ENCODE measurements around the gene SLC22A3.
"Not testable (repeated sequence)": the region's sequence is repeated elsewhere in the genome, so short reads cannot be mapped to it uniquely, and the experiment has no call there.

The SLC22A3 gene

DNA sequence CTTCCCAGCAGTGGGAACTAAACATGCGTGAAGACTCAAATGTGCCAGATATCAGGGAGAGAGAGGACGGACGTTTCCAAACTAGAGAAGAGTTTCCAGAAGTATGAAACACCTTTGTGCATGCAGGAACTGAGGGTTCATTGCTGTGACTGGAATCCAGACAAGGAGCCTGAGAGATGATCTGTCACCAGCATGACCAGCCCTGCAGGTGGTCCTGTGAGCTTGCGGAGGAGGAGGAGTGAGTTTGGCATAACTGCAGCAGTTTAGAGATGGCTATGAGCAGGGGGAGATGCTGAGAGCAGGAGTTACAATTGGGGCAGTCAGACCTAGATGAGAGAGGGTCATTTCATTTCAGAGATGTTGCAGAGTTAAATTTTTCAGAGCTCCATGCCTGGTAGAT, 89.6 kb downstream of the SLC22A3 start:
- ChIA-PET POLR2A (no interaction called here), CTCF (no interaction called here)
- DNase-seq (ENCODE audit: extremely low spot score) = no peak
- TF ChIP-seq CTBP1 (IDR thresholded peaks at IDR 0.05; ENCODE audit: borderline replicate concordance) (no peak), FOXM1 (IDR thresholded peaks at IDR 0.05; ENCODE audit: borderline replicate concordance) (no peak), LEF1 (IDR thresholded peaks at IDR 0.05; ENCODE audit: borderline replicate concordance) (no peak), FOXK2 (IDR thresholded peaks at IDR 0.05) (no peak)

DNA sequence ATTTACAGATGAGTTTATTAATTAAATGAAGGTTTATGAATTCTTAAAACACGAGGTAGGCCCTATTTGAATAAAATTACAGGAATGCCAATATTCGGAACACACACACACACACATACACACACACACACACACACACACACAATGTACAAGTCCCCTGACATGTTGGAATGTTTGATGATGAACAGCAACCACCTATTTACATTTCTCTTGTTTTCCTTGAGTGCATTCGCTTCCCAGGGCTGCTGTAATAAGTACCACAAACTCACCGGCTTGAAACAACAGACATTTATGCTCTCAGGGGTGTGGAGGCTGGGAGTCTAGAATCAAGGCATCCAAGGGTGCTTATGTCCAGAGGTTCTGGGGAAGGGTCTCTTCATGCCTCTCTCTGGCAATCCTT, 90.3 kb downstream of the SLC22A3 start:
- CTCF ChIA-PET = no interaction called here
- no peak for DNase-seq (ENCODE audit: extremely low spot score)
- TF ChIP-seq, protein P1, sequence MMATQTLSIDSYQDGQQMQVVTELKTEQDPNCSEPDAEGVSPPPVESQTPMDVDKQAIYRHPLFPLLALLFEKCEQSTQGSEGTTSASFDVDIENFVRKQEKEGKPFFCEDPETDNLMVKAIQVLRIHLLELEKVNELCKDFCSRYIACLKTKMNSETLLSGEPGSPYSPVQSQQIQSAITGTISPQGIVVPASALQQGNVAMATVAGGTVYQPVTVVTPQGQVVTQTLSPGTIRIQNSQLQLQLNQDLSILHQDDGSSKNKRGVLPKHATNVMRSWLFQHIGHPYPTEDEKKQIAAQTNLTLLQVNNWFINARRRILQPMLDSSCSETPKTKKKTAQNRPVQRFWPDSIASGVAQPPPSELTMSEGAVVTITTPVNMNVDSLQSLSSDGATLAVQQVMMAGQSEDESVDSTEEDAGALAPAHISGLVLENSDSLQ (IDR thresholded peaks at IDR 0.05) = no peak
- no peak for TF ChIP-seq FOXK2 (IDR thresholded peaks at IDR 0.05)
- TF ChIP-seq ZNF384 (IDR thresholded peaks at IDR 0.05) = no peak
- TF ChIP-seq ARNT (IDR thresholded peaks at IDR 0.05) = no peak
- TF ChIP-seq L3MBTL2 (conservative IDR thresholded peaks at IDR 0.05) = no peak
- TF ChIP-seq TARDBP (IDR thresholded peaks at IDR 0.05) = no peak
- no peak for TF ChIP-seq CTBP1 (IDR thresholded peaks at IDR 0.05; ENCODE audit: borderline replicate concordance)
- TF ChIP-seq ELF4 (IDR thresholded peaks at IDR 0.05) = no peak
- TF ChIP-seq BHLHE40 (IDR thresholded peaks at IDR 0.05; ENCODE audit: borderline replicate concordance) = no peak
- no peak for TF ChIP-seq FOXA1 (IDR thresholded peaks at IDR 0.05)
- TF ChIP-seq FOXM1 (IDR thresholded peaks at IDR 0.05; ENCODE audit: borderline replicate concordance) = no peak
- no peak for TF ChIP-seq SUZ12 (IDR thresholded peaks at IDR 0.05)
- TF ChIP-seq SP1 (IDR thresholded peaks at IDR 0.05) = no peak
- no peak for TF ChIP-seq NFRKB (IDR thresholded peaks at IDR 0.05)
- POLR2A ChIA-PET = no interaction called here

DNA sequence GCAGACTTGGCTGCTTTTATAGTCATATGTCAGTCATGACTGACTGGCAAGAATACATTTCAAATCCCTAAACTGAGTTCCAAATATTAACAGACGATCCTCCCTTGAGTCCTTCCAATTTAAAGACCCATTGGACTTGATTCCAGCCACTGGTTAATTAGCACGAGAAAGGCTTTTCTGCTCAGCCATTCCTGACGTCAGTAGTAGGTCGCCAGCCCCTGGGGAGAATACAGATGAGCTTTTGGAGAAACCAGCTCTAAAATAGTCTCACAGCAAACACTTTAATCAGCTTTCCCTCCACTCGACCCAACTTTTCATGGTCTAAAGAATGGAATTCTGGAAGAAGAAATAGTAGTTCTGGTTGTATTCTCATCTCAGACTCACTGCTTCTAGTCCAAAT, 91.6 kb downstream of the SLC22A3 start:
- TF ChIP-seq FOXK2 (IDR thresholded peaks at IDR 0.05) = no peak
- TF ChIP-seq ZNF384 (IDR thresholded peaks at IDR 0.05) = no peak
- TF ChIP-seq CTBP1 (IDR thresholded peaks at IDR 0.05; ENCODE audit: borderline replicate concordance) = no peak
- TF ChIP-seq SUZ12 (IDR thresholded peaks at IDR 0.05) = no peak
- TF ChIP-seq LEF1 (IDR thresholded peaks at IDR 0.05; ENCODE audit: borderline replicate concordance) = no peak
- no peak for TF ChIP-seq BHLHE40 (IDR thresholded peaks at IDR 0.05; ENCODE audit: borderline replicate concordance)
- no peak for TF ChIP-seq HDGF (IDR thresholded peaks at IDR 0.05; ENCODE audit: borderline replicate concordance)
- no peak for TF ChIP-seq FOXA1 (IDR thresholded peaks at IDR 0.05)
- no peak for TF ChIP-seq TARDBP (IDR thresholded peaks at IDR 0.05)
- TF ChIP-seq NFRKB (IDR thresholded peaks at IDR 0.05) = no peak
- no peak for TF ChIP-seq FOXM1 (IDR thresholded peaks at IDR 0.05; ENCODE audit: borderline replicate concordance)
- TF ChIP-seq L3MBTL2 (conservative IDR thresholded peaks at IDR 0.05) = no peak
- TF ChIP-seq, protein P1 (IDR thresholded peaks at IDR 0.05) = no peak
- no peak for TF ChIP-seq ARNT (IDR thresholded peaks at IDR 0.05)
- no peak for TF ChIP-seq SP1 (IDR thresholded peaks at IDR 0.05)
- POLR2A ChIA-PET = no interaction called here
- CTCF ChIA-PET = interaction anchor here (1.2 kb wide), 1 partner anchor 16 kb away, joined by 5 read pairs; no protein-coding TSS in a partner anchor

DNA sequence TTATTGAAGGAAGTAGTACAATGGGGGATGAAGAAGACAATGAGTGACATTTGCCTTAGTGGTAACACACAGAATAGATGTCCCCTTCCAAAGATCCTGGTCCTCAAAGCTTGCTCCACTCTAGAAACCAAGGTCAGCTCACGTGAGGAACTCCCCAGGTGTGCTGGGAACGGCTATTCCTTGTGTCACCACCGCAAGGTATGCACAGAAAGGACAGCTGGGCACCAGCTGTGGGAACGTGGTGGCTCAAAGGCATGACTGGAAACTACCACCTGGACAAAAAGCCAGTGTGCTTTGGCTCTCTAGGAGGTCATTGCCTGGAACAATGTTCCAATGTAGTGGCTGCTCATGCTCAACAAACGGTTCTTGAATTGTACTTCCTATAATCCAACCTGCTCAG, 94.0 kb downstream of the SLC22A3 start:
- CTCF ChIA-PET = no interaction called here
- POLR2A ChIA-PET = no interaction called here

More for the DNA sequence above, 91.6 kb downstream of the SLC22A3 start:
- no peak for DNase-seq (ENCODE audit: extremely low spot score)

DNA sequence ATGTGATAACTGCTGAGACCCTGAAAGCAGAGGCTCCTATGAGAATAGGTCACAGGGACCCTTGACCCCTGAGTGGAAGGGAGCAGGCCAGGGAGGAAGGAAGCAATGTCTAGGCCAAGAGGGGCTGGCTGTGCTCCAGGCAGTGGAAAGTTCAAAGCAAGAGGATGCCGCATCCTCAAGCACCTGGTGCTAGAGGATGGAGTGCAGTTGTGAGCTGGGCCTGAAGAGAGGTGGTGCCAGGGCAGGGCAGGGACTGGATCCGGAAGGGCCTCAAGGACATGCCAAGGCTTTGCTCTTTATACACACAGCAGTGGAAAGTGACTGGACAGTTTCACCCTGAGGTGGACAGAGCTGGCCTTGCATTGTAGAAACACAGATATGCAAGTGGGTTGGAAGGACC, 97.0 kb downstream of the SLC22A3 start:
- TF ChIP-seq LEF1 (IDR thresholded peaks at IDR 0.05; ENCODE audit: borderline replicate concordance) = no peak
- no peak for TF ChIP-seq SP1 (IDR thresholded peaks at IDR 0.05)
- no peak for TF ChIP-seq BHLHE40 (IDR thresholded peaks at IDR 0.05; ENCODE audit: borderline replicate concordance)
- TF ChIP-seq FOXM1 (IDR thresholded peaks at IDR 0.05; ENCODE audit: borderline replicate concordance) = no peak
- no peak for TF ChIP-seq L3MBTL2 (conservative IDR thresholded peaks at IDR 0.05)
- TF ChIP-seq CTBP1 (IDR thresholded peaks at IDR 0.05; ENCODE audit: borderline replicate concordance) = no peak
- no peak for TF ChIP-seq ZNF384 (IDR thresholded peaks at IDR 0.05)
- TF ChIP-seq, protein P1 (IDR thresholded peaks at IDR 0.05) = no peak
- no peak for TF ChIP-seq NFRKB (IDR thresholded peaks at IDR 0.05)
- no peak for TF ChIP-seq ARNT (IDR thresholded peaks at IDR 0.05)
- no peak for TF ChIP-seq SUZ12 (IDR thresholded peaks at IDR 0.05)
- TF ChIP-seq TARDBP (IDR thresholded peaks at IDR 0.05) = no peak
- TF ChIP-seq FOXA1 (IDR thresholded peaks at IDR 0.05) = no peak
- TF ChIP-seq FOXK2 (IDR thresholded peaks at IDR 0.05) = no peak
- POLR2A ChIA-PET = no interaction called here
- no peak for DNase-seq (ENCODE audit: extremely low spot score)
- CTCF ChIA-PET = no interaction called here

More for the DNA sequence above, 94.0 kb downstream of the SLC22A3 start:
- no peak for DNase-seq (ENCODE audit: extremely low spot score)
- no peak for TF ChIP-seq ELF4 (IDR thresholded peaks at IDR 0.05)
- TF ChIP-seq BHLHE40 (IDR thresholded peaks at IDR 0.05; ENCODE audit: borderline replicate concordance) = no peak
- TF ChIP-seq FOXK2 (IDR thresholded peaks at IDR 0.05) = no peak
- no peak for TF ChIP-seq ARNT (IDR thresholded peaks at IDR 0.05)
- no peak for TF ChIP-seq FOXA1 (IDR thresholded peaks at IDR 0.05)
- no peak for TF ChIP-seq CTBP1 (IDR thresholded peaks at IDR 0.05; ENCODE audit: borderline replicate concordance)
- TF ChIP-seq TARDBP (IDR thresholded peaks at IDR 0.05) = no peak
- no peak for TF ChIP-seq HDGF (IDR thresholded peaks at IDR 0.05; ENCODE audit: borderline replicate concordance)

DNA sequence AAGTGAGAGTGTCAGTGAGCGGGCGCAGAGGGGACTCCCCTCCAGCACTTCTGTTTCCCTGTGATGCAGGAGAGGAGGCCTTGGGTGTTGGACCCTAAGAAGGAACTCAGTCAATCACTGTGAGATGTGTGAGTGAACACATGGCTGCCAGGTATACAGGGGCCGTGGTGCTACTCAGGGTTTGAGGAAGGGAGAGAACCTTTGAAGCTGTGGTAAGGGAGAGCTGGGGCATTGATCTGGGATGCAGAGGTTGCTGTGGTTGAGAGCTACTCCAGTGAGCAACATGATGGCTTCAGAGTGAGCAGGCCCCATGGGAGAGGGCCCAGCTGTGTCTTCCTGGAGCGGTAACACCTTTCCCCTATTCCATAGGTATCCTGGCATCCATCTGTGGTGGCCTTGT, 99.2 kb downstream of the SLC22A3 start:
- no peak for TF ChIP-seq SUZ12 (IDR thresholded peaks at IDR 0.05)
- no peak for TF ChIP-seq SP1 (IDR thresholded peaks at IDR 0.05)
- TF ChIP-seq BHLHE40 (IDR thresholded peaks at IDR 0.05; ENCODE audit: borderline replicate concordance) = no peak
- TF ChIP-seq ELF4 (IDR thresholded peaks at IDR 0.05) = no peak
- TF ChIP-seq, protein P1 (IDR thresholded peaks at IDR 0.05) = no peak
- TF ChIP-seq FOXA1 (IDR thresholded peaks at IDR 0.05) = no peak
- TF ChIP-seq CTBP1 (IDR thresholded peaks at IDR 0.05; ENCODE audit: borderline replicate concordance) = no peak
- no peak for TF ChIP-seq NFRKB (IDR thresholded peaks at IDR 0.05)
- TF ChIP-seq TARDBP (IDR thresholded peaks at IDR 0.05) = no peak
- TF ChIP-seq FOXM1 (IDR thresholded peaks at IDR 0.05; ENCODE audit: borderline replicate concordance) = no peak
- ChIA-PET CTCF (interaction anchor here (0.9 kb wide), 1 partner anchor 8 kb away, joined by 3 read pairs; no protein-coding TSS in a partner anchor), POLR2A (no interaction called here)
- DNase-seq (ENCODE audit: extremely low spot score) = no peak

DNA sequence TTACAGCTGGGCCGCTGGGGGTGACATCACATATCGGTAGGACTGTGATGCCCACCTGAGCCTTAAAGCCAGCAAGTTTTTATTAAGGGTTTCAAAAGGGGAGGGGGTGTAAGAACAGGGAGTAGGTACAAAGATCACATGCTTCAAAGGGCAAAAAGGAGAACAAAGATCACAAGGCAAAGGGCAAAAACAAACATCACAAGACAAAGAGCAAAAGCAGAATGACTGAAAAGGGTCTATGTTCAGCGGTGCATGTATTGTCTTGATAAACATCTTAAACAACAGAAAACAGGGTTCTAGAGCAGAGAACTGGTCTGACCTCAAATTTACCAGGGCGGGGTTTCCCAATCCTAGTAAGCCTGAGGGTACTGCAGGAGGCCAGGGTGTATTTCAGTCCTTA, 101.6 kb downstream of the SLC22A3 start:
- POLR2A ChIA-PET; CTCF ChIA-PET; DNase-seq (ENCODE audit: extremely low spot score): not testable (repeated sequence)
